ENCODE measurements around the gene EPB41L4B.

The EPB41L4B gene

DNA sequence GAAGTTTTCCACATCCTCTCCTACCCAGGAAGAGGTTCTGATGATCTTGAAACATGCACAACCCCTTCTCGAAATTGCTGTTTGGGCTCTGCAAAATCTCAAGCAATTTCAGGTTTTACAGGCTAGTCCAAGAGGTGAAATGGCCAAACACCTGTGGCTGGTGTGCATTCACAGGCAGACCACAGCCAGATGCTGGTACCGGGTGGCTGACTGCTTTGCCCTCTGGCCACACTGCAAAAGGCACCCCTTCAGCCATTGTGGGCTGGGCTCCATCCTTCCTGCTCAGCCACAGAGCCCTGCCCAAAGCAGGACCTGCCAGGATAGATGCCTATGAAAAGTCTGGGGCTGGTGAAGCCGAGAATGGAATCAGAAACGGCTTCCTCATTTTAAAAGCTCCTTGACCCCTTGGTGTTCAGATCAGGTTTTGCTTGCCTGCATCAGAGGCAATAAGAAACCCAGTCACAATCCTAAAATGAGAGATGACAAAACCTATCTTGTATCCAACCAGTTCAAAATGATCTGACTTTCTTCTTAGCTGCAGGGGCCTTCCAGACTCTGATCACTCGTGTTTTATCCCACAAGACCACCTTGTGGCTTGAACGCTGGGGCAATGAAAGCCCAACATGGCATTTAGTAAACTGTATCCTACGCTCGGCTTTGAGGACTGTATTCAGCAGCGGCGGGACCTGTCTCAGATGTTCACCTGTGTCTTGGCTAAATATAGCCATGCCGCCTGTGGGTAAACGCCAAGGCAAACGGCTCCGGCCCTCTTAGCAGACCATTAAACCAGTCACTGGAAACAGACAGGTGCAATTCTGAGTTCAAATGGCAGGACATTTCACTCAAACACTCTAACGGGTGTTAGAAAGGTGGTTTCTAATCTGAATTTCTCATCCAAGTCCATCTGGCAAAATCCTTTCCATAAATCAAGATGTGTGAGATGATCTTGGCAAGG is 49.6 kb downstream of the EPB41L4B start:
- no peak for DNase-seq (ENCODE audit: low read depth in 2 of 2)

DNA sequence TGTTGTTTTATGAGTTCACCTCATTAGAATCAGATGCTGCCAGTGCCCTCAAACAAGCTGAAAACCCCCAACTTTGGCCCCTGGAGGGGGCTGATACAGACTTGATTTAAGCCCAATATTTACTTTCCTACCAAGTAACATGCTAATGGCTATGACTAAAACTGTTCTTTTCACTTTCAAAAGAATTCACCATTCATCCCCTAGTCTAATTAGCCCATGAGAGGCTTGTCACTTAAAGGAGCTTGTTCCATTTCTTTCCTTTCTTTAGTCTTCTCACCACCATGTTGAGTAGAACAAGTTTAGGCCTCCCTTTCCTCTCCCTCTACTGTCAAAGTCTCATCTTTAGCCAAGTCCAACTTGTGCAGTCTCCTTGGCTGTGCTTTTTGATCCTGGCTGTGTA is 50.4 kb downstream of the EPB41L4B start:
- DNase-seq (ENCODE audit: low read depth in 2 of 2), result no peak

GRCh38 chr9:109269839-109270238 is 51.0 kb downstream of the EPB41L4B start:
- no peak for DNase-seq (ENCODE audit: low read depth in 2 of 2)

DNA sequence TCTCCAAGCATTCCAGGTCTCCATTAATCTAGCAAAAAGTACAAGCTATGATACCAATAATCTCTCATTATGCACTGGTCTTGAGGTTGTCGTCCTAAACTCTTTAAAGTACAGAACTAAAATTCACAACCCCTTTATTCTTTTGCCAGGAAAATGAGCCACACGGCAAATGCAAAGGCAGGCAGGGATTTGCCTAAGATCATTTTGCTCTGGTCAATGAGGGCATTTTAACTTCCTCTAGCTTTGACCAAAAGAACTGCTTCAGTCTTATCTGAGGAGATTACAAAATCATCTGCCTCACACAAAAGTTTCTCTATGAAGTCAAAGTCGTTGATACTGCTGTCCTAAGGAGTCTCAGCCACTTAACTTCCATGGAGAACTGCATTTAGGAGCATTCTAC is 51.8 kb downstream of the EPB41L4B start:
- no peak for DNase-seq (ENCODE audit: low read depth in 2 of 2)

DNA sequence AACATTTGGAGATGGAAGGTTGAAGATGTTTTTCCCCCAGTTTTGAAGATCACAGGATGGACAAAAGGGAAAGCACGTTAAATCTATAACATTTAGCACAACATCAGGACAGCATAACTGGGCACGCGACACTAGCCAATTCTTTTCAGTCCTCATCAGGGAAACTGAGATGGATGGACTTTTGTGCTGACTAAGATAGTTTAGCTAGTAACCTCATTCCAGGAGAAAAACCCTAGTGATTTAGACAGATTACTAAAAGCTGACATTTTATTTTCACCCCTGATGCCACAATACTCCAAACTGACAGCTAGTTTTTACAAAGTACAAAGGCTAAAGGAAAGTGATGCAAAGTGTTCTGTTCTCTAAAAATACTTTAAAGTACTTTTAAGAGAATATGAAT is 53.3 kb downstream of the EPB41L4B start:
- DNase-seq (ENCODE audit: low read depth in 2 of 2), result no peak

- no peak for DNase-seq (ENCODE audit: low read depth in 2 of 2)
These were observed 55.8 kb downstream of the EPB41L4B start for GRCh38 chr9:109264877-109265587.

DNA sequence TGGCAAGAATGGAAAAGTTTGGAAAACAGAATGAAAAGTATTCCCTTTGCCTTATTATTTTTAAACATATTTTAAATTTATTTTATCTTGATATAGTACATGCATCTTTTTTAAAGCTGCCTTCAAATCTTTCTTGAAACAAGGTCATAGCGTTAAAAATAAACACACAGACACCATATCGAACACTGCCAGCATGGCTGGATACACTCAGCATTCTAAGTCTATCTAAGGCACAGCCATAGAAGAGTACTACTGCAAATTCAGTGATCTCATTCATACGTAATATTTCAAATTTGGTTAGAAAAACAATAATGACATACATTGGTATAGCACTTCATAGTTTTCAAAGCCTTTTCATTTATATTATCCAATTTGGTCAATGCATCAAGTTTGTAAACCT is 57.5 kb downstream of the EPB41L4B start:
- DNase-seq (ENCODE audit: low read depth in 2 of 2), result no peak

DNA sequence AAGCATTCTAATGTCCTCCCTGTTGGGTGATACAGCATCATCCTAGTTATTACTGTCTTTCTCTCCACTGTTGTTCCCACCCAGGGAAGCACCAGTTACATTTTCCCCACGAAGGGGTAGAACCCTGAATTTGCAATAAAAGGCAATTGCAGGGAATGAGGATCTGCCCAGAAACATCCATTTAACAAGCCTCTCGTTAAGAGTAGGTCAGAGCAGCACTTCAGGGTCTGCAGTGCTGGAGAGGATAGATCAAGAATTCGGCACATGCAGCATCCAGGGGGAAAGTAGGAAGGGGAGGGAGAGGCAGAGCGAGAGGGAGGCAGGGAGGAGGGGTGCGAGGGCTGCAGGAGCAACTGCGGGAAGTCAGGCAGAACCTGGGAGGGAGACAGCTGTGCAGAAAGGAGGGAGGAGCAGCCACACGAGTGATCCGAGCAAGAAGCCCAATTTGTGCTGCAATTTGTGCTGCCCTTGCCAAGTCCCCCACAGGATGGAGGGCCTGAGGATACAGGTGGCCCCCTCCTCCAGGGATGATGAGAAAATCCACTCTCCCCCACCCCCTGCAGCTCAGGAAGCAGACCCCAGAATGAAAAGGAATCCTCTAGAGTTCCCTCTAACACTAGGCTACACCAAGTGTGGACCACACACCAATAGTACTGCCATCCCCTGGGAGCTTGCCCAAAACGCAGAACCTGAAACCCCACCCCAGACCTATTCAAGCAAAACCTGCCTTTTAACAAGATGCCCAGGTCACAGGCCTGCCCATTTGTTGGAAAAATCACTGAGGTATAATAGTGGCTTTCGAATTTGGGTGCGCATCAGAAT is 62.2 kb downstream of the EPB41L4B start:
- DNase-seq (ENCODE audit: low read depth in 2 of 2), result no peak

- DNase-seq (ENCODE audit: low read depth in 2 of 2), result no peak
These were observed 64.5 kb downstream of the EPB41L4B start for GRCh38 chr9:109256336-109256735.

GRCh38 chr9:109255394-109255793 is 65.5 kb downstream of the EPB41L4B start:
- DNase-seq (ENCODE audit: low read depth in 2 of 2), result no peak

- DNase-seq (ENCODE audit: low read depth in 2 of 2), result no peak
These were observed 66.5 kb downstream of the EPB41L4B start for GRCh38 chr9:109254317-109254716.

- no peak for DNase-seq (ENCODE audit: low read depth in 2 of 2)
These were observed 67.1 kb downstream of the EPB41L4B start for GRCh38 chr9:109253637-109254284.

- no peak for DNase-seq (ENCODE audit: low read depth in 2 of 2)
These were observed 67.6 kb downstream of the EPB41L4B start for GRCh38 chr9:109253241-109253636.

DNA sequence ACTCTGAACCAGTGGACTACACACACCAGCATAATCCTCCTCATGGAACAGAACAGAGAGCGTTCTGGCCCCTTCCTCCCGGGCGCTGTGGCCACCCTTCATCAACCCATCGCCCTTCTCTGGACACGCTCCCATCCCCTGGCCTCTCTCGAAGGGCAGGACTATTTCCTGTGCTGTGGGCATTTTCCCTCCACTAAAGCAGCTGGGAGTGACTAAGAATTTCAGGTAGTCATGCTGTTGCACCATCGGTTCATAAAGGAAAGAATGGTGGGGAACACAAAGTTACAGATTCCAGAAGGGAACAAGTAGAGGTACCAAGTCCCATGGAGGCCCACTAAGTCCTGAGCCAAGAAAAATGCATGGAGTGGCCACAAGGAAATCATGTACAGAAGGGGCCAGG is 68.6 kb downstream of the EPB41L4B start:
- no peak for DNase-seq (ENCODE audit: low read depth in 2 of 2)

GRCh38 chr9:109251776-109252106 is 69.1 kb downstream of the EPB41L4B start:
- no peak for DNase-seq (ENCODE audit: low read depth in 2 of 2)

DNA sequence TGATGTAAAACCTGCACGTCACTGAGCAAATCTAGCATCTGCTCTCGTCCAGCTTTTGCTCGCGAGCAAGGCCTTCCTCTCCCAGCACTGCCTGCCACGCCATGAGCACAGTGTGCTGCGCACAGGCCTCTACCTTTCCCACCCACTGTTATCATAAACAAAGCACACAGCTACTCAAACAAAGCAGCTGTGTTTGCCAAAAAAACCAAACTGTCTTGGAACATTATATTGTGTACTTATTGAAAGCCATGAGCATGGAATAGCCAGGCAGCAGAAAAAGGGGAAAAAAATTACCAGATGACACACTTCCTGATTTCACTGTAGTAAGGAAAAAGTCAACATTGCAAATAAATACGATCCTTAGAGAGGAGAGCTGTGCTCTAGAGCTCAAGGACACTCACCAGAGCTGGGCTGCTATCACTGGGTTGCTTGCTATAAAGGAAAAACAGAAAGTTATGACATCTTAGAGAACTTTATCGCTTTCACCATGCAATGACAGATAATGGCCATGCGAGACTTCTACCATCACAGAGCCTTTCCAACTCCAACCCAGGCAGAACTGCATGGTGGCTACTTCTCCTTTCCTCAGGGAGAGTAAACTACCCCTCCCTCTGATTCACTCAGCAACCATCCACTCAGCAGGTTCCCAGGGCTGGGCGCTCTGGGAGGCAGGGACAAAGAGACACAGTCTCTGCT is 69.6 kb downstream of the EPB41L4B start:
- no peak for DNase-seq (ENCODE audit: low read depth in 2 of 2)

DNA sequence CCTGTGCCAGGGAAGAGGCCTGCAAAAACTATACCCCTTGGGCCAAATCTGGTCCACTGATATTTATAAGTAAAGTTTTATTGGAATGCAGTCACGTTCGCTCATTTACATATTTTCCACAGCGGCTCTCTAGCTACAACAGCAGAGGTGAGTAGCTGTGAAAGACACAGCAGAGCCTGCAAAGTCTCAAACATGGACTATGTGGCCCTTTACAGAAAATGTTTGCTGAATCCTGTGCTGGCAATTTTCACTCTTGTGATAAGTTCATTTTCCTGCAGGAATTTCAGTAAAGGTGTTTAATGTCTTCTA is 70.1 kb downstream of the EPB41L4B start:
- DNase-seq (ENCODE audit: low read depth in 2 of 2), result no peak

GRCh38 chr9:109250311-109250741 is 70.5 kb downstream of the EPB41L4B start:
- DNase-seq (ENCODE audit: low read depth in 2 of 2), result no peak

GRCh38 chr9:109249615-109250014 is 71.2 kb downstream of the EPB41L4B start:
- no peak for DNase-seq (ENCODE audit: low read depth in 2 of 2)

DNA sequence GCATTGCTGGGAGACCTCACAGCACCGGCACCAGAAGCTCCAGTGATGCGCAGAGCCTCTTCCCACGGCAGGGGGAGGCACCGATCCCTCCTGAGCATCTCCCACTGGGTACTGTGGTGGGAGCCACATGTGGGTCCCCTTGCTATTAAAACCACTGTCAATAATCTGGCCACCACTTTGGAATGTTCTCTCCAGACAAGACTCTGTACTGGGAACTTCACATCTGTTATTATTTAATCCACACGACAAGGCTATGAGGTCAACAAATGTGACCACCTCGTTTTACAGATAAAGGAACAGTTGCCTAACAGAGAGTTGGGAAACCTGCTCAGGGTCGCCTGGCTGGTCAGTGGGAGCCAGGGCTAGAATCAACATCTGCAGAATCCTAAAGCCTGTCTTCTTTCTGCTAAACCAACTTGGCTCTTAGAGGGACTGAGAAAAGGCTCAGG is 72.7 kb downstream of the EPB41L4B start:
- DNase-seq (ENCODE audit: low read depth in 2 of 2), result no peak

DNA sequence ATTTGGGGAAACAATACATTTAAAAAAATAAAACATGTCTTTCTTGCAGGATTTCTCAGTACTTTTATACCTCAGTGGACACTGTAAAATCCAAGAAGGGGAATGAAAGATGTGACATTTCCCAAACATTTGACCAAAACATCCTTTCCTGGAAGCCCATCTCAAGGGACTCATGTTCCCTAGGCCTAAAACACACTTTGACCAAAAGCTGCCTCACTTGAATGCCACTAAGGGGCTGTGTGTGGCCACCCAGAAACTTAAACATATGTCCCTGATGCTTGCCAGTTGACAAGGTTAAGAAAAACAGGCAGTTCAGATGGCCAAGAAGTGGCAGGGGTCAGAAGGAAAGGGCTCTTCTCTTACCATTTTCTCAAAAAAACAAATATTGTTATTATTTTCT is 73.6 kb downstream of the EPB41L4B start:
- DNase-seq (ENCODE audit: low read depth in 2 of 2), result no peak

All from stimulated activated CD4-positive, alpha-beta T cell treated with anti-CD3 and anti-CD28 coated beads, Interleukin-12 subunit alpha, Interleukin-12 subunit beta, amount 100 ng/mL, for 24 hours (primary cell).